ENCODE data around the gene FTO. TPM values are rescaled to one million over a fixed set of nuclear protein-coding genes. Genes with fewer than 3 reads are reported as not detected.

The FTO gene
- total and polyA plus RNA-seq, 2 donors from 2014 or later: 22.3 to 116 TPM

- no peak overlapping the region for H3K4me3 ChIP-seq (ENCODE audit: low read length in 3 of 3)
- TF ChIP-seq, protein P1, sequence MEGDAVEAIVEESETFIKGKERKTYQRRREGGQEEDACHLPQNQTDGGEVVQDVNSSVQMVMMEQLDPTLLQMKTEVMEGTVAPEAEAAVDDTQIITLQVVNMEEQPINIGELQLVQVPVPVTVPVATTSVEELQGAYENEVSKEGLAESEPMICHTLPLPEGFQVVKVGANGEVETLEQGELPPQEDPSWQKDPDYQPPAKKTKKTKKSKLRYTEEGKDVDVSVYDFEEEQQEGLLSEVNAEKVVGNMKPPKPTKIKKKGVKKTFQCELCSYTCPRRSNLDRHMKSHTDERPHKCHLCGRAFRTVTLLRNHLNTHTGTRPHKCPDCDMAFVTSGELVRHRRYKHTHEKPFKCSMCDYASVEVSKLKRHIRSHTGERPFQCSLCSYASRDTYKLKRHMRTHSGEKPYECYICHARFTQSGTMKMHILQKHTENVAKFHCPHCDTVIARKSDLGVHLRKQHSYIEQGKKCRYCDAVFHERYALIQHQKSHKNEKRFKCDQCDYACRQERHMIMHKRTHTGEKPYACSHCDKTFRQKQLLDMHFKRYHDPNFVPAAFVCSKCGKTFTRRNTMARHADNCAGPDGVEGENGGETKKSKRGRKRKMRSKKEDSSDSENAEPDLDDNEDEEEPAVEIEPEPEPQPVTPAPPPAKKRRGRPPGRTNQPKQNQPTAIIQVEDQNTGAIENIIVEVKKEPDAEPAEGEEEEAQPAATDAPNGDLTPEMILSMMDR (IDR thresholded peaks at IDR 0.05; ENCODE audit: borderline replicate concordance, extremely low read depth, insufficient read depth): no peak
- FAIRE-seq (no peak), DNase-seq (no peak)
- no peaks in the 10 kb centered on the region for H3K4me1 ChIP-seq (ENCODE audit: control insufficient read depth in 2 of 3, insufficient read depth in 2 of 3, low read depth in 1 of 3, low read length in 3 of 3)
- intact Hi-C loops (cut with DNase I): no loop called here
- no peaks in the 10 kb centered on the region for H3K36me3 ChIP-seq (ENCODE audit: control insufficient read depth in 2 of 3, insufficient read depth in 3 of 3, low read length in 3 of 3)
- no peak overlapping the region for H3K27ac ChIP-seq (ENCODE audit: low read depth in 2 of 2, low read length in 2 of 2)
- no peaks in the 10 kb centered on the region for H3K27me3 ChIP-seq (ENCODE audit: control insufficient read depth, insufficient read depth, low read length)
- H3K9me3 ChIP-seq (ENCODE audit: control insufficient read depth in 2 of 3, insufficient read depth in 1 of 3, low read length in 3 of 3): no peaks in the 10 kb centered on the region
- no peak overlapping the region for H3K9ac ChIP-seq (ENCODE audit: low read length in 3 of 3)
Observed at GRCh38 chr16:54000361-54000760, 296.4 kb downstream of the FTO start.

DNA sequence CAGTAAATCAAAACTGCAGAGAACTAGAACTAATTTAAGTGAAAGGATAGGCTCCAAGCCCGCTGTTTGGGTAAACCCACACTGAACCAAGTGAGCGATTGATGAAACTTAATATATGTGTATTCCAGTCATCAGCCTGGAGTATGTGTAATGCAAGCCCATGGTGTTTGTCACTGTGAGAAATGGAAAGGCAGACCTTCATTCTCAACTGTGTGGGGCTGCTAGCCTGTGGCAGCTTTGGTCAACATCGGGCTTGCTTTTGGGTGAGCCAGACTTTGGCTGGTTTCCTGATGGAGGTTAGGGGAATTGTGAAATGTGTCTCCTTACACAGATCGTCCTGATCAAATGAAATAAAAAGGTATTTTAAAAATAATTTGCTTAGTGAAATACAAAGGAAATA, 302.7 kb downstream of the FTO start:
- H3K36me3 ChIP-seq (ENCODE audit: control insufficient read depth in 2 of 3, insufficient read depth in 3 of 3, low read length in 3 of 3): no peaks in the 10 kb centered on the region
- H3K4me1 ChIP-seq (ENCODE audit: control insufficient read depth in 2 of 3, insufficient read depth in 2 of 3, low read depth in 1 of 3, low read length in 3 of 3): no peaks in the 10 kb centered on the region
- no peak overlapping the region for H3K9ac ChIP-seq (ENCODE audit: low read length in 3 of 3)
- intact Hi-C loops (cut with DNase I): no loop called here
- no peak for FAIRE-seq
- no peaks in the 10 kb centered on the region for H3K9me3 ChIP-seq (ENCODE audit: control insufficient read depth in 2 of 3, insufficient read depth in 1 of 3, low read length in 3 of 3)
- DNase-seq: peak in 2 of 5 donors; percentile 12 to 47
- no peaks in the 10 kb centered on the region for H3K27me3 ChIP-seq (ENCODE audit: control insufficient read depth, insufficient read depth, low read length)
- H3K4me3 ChIP-seq (ENCODE audit: low read length in 3 of 3): no peak overlapping the region
- TF ChIP-seq, protein P1 (IDR thresholded peaks at IDR 0.05; ENCODE audit: borderline replicate concordance, extremely low read depth, insufficient read depth): no peak
- no peak overlapping the region for H3K27ac ChIP-seq (ENCODE audit: low read depth in 2 of 2, low read length in 2 of 2)

- H3K27me3 ChIP-seq (ENCODE audit: control insufficient read depth, insufficient read depth, low read length): no peaks in the 10 kb centered on the region
- no peaks in the 10 kb centered on the region for H3K4me1 ChIP-seq (ENCODE audit: control insufficient read depth in 2 of 3, insufficient read depth in 2 of 3, low read depth in 1 of 3, low read length in 3 of 3)
- DNase-seq (no peak), FAIRE-seq (no peak)
- intact Hi-C loops (cut with DNase I): no loop called here
- no peaks in the 10 kb centered on the region for H3K36me3 ChIP-seq (ENCODE audit: control insufficient read depth in 2 of 3, insufficient read depth in 3 of 3, low read length in 3 of 3)
- H3K9me3 ChIP-seq (ENCODE audit: control insufficient read depth in 2 of 3, insufficient read depth in 1 of 3, low read length in 3 of 3): peaks cover 0 to 4% (median 0%) of the 10 kb centered on the region in 3 donors
- H3K27ac ChIP-seq (ENCODE audit: low read depth in 2 of 2, low read length in 2 of 2): no peak overlapping the region
- TF ChIP-seq, protein P1 (IDR thresholded peaks at IDR 0.05; ENCODE audit: borderline replicate concordance, extremely low read depth, insufficient read depth): no peak
- no peak overlapping the region for H3K9ac ChIP-seq (ENCODE audit: low read length in 3 of 3)
- no peak overlapping the region for H3K4me3 ChIP-seq (ENCODE audit: low read length in 3 of 3)
Observed at GRCh38 chr16:54007504-54007903, 303.5 kb downstream of the FTO start.

Measured in kidney (tissue), 14 donors.